PFSK-1 (cell line): ENCODE measurements around the gene USP48.

ENCODE experiments used
- FOXP2 ChIP-seq: optimal IDR thresholded peaks from 2 replicates; pipeline ENCODE3; 2011; ENCODE audit warnings: borderline replicate concordance, control low read depth, inconsistent platforms; ENCODE audit not compliant: insufficient read depth; ENCODE audit errors: extremely low read length, extremely low read depth
- POLR2AphosphoS5 ChIP-seq: IDR thresholded peaks from 2 replicates; pipeline ENCODE4 v1.6.1; 2012; ENCODE audit warnings: low read depth, mild to moderate bottlenecking, control low read depth, low read length, moderate library complexity
- REST ChIP-seq, 2 experiments: IDR thresholded peaks; 2 replicates each; pipeline versions ENCODE4 v1.6.1 to v1.8.0; 2011 to 2012; ENCODE audit warnings: low read depth in 2 of 2, low read length in 2 of 2, control low read depth in 1 of 2, inconsistent platforms in 1 of 2, mild to moderate bottlenecking in 1 of 2, moderate library complexity in 1 of 2; ENCODE audit not compliant: insufficient read depth in 1 of 2
- SIN3A ChIP-seq: IDR thresholded peaks from 2 replicates; pipeline ENCODE4 v1.6.1; 2012; ENCODE audit warnings: mild to moderate bottlenecking, low read length, moderate library complexity, borderline replicate concordance; ENCODE audit not compliant: insufficient read depth
- TAF1 ChIP-seq: IDR thresholded peaks from 2 replicates; pipeline ENCODE4 v1.6.1; 2012; ENCODE audit warnings: low read length, control low read depth, borderline replicate concordance; ENCODE audit not compliant: insufficient read depth

Gene USP48

GRCh38 chr1:21645550-21645949 is 137.4 kb downstream of the USP48 start:
- no peak for TF ChIP-seq POLR2AphosphoS5
- no peak for TF ChIP-seq SIN3A
- no peak for TF ChIP-seq REST (IDR thresholded peaks at IDR 0.05; ENCODE audit: insufficient read depth in 1 of 2, low read depth in 2 of 2, low read length in 2 of 2)
- no peak for TF ChIP-seq FOXP2
- TF ChIP-seq TAF1 = no peak

- TF ChIP-seq TAF1 (no peak), FOXP2 (no peak), REST (IDR thresholded peaks at IDR 0.05; ENCODE audit: insufficient read depth in 1 of 2, low read depth in 2 of 2, low read length in 2 of 2) (no peak), POLR2AphosphoS5 (no peak), SIN3A (no peak)
Measured at GRCh38 chr1:21644906-21645305, 138.0 kb downstream of the USP48 start.

GRCh38 chr1:21644348-21644747 is 138.6 kb downstream of the USP48 start:
- TF ChIP-seq TAF1 = no peak
- TF ChIP-seq SIN3A = no peak
- no peak for TF ChIP-seq FOXP2
- no peak for TF ChIP-seq POLR2AphosphoS5
- no peak for TF ChIP-seq REST (IDR thresholded peaks at IDR 0.05; ENCODE audit: insufficient read depth in 1 of 2, low read depth in 2 of 2, low read length in 2 of 2)

GRCh38 chr1:21643624-21644023 is 139.3 kb downstream of the USP48 start:
- no peak for TF ChIP-seq TAF1
- no peak for TF ChIP-seq POLR2AphosphoS5
- no peak for TF ChIP-seq SIN3A
- TF ChIP-seq FOXP2 = no peak
- no peak for TF ChIP-seq REST (IDR thresholded peaks at IDR 0.05; ENCODE audit: insufficient read depth in 1 of 2, low read depth in 2 of 2, low read length in 2 of 2)

DNA sequence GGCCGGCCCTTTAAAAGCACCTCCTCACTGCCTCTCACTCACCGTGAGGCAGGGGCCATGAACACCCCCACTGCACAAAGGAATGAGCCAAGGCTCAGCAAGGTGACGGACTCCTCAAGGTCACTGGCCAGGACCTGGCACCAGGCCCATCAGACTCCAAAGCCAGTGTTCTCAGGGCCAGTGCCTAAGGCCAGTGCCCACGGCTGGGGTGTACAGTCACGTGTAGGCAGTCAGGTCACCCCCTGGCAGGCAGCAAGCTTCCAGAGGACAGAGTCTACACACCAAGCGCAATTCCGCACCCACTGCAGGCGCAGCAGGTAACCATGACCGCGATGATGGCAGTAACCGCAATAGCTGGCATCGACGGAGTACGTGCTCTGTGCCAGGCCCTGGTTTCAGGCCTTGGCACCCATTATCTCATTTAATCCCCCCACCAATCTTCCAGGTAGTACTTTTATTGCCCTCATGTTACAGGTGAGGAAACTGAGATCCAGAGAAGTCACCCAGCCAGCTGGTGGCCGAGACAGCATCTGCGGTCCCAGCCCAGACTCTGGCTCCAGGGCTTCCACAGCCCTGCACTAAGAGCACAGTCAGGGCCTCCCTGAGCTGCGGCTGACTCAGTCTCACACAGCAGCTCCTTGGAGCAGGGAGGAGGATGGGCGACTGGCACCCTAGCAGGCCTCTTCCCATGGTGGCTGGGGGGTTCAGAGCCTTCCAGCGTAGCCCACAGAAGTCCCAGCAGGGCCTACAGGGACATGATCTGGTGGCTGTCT is 140.8 kb downstream of the USP48 start:
- TF ChIP-seq FOXP2 = no peak
- TF ChIP-seq POLR2AphosphoS5 = no peak
